ENCODE results near the gene PRODH2. TPM values are rescaled to one million over a fixed set of nuclear protein-coding genes. Genes with fewer than 3 reads are reported as not detected.
"Not testable (repeated sequence)": the region's sequence is repeated elsewhere in the genome, so short reads cannot be mapped to it uniquely, and the experiment has no call there.

Gene PRODH2
- total RNA-seq, 1 donor from 2014 or later: 196 TPM

- ATAC-seq (no peak), DNase-seq (ENCODE audit: low spot score) (no peak)
Measured at GRCh38 chr19:35783469-35784434, 28.9 kb downstream of the PRODH2 start.

GRCh38 chr19:35782589-35782988 lies 30.1 kb downstream of the PRODH2 start:
- ATAC-seq (no peak), DNase-seq (ENCODE audit: low spot score) (no peak)

- DNase-seq (ENCODE audit: low spot score) (no peak), ATAC-seq (no peak)
Measured at GRCh38 chr19:35781650-35782049, 31.0 kb downstream of the PRODH2 start.

GRCh38 chr19:35780717-35781116 lies 31.9 kb downstream of the PRODH2 start:
- ATAC-seq: no peak
- DNase-seq (ENCODE audit: low spot score): no peak

- ATAC-seq (no peak), DNase-seq (ENCODE audit: low spot score) (no peak)
Measured at GRCh38 chr19:35780058-35780457, 32.6 kb downstream of the PRODH2 start.

GRCh38 chr19:35779033-35779432 lies 33.6 kb downstream of the PRODH2 start:
- ATAC-seq (no peak), DNase-seq (ENCODE audit: low spot score) (no peak)

GRCh38 chr19:35777961-35778360 lies 34.7 kb downstream of the PRODH2 start:
- ATAC-seq: no peak

GRCh38 chr19:35777086-35777841 lies 35.4 kb downstream of the PRODH2 start:
- no peak for DNase-seq (ENCODE audit: low spot score)
- ATAC-seq: no peak

More at GRCh38 chr19:35777961-35778360, 34.7 kb downstream of the PRODH2 start:
- no peak for DNase-seq (ENCODE audit: low spot score)

GRCh38 chr19:35776102-35776788 lies 36.4 kb downstream of the PRODH2 start:
- ATAC-seq (no peak), DNase-seq (ENCODE audit: low spot score) (no peak)

GRCh38 chr19:35775298-35776101 lies 37.1 kb downstream of the PRODH2 start, which contains the start of gene ARHGAP33:
TSS of gene ARHGAP33 (plus strand) at chr19:35775564. CDS start at chr19:35775659, 95 bp downstream.
- DNase-seq (ENCODE audit: low spot score) (peak; percentile 98), ATAC-seq (peak; percentile 99)

- DNase-seq (ENCODE audit: low spot score): no peak
- peak; percentile 11 for ATAC-seq
Measured at GRCh38 chr19:35775046-35775297, 37.7 kb downstream of the PRODH2 start.

- DNase-seq (ENCODE audit: low spot score): no peak
Measured at GRCh38 chr19:35774274-35775045, 38.2 kb downstream of the PRODH2 start.

GRCh38 chr19:35773020-35773806 lies 39.4 kb downstream of the PRODH2 start:
- DNase-seq (ENCODE audit: low spot score) (no peak), ATAC-seq (no peak)

More at GRCh38 chr19:35774274-35775045, 38.2 kb downstream of the PRODH2 start:
- no peak for ATAC-seq

GRCh38 chr19:35772362-35772761 lies 40.3 kb downstream of the PRODH2 start:
- DNase-seq (ENCODE audit: low spot score); ATAC-seq: not testable (repeated sequence)

GRCh38 chr19:35768082-35768421 lies 44.6 kb downstream of the PRODH2 start:
- ATAC-seq (no peak), DNase-seq (ENCODE audit: low spot score) (no peak)

- ATAC-seq (peak; percentile 20), DNase-seq (ENCODE audit: low spot score) (no peak)
Measured at GRCh38 chr19:35767288-35768081, 45.2 kb downstream of the PRODH2 start.

- ATAC-seq (no peak), DNase-seq (ENCODE audit: low spot score) (no peak)
Measured at GRCh38 chr19:35766571-35767104, 46.0 kb downstream of the PRODH2 start.

All from left lobe of liver (tissue), 2 donors.